ENCODE measurements around the gene ATP2B1.
"Not testable (repeated sequence)": the region's sequence is repeated elsewhere in the genome, so short reads cannot be mapped to it uniquely, and the experiment has no call there.

ATP2B1 gene

GRCh38 chr12:89708565-89709156, at the start of gene ATP2B1:
Gene ATP2B1, minus strand, starts transcription at chr12:89708838. Its CDS starts 52,952 bp downstream, at chr12:89655886.
- peak; percentile 84 for DNase-seq

- not testable (repeated sequence) for DNase-seq
Observed at GRCh38 chr12:89757987-89758386, 49.3 kb upstream of the ATP2B1 start.

GRCh38 chr12:89756585-89757398, 48.2 kb upstream of the ATP2B1 start:
- DNase-seq, result peak; percentile 16

- DNase-seq, result no peak
Observed at GRCh38 chr12:89756194-89756584, 47.6 kb upstream of the ATP2B1 start.

- no peak for DNase-seq
Observed at GRCh38 chr12:89753997-89754396, 45.4 kb upstream of the ATP2B1 start.

DNA sequence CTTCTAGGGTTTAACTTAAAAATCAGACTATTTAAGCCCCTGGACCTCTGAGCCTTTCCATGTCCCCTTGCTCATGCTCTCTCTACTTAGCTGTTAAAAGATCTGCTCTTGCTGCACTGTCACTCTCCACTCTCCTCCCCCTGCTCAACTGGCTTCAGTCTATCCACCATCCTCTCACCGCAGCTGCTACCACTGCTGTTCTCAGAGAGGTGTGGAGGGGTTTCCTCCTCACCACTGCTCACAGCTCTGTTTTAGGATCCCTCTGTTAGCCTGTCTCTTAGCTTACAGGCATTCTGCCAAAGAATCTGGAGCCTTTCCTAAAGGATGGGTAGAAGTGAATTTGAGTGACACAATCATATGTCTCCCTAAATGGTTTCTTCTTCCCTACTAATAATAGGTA, 43.7 kb upstream of the ATP2B1 start:
- DNase-seq, result no peak

- DNase-seq, result no peak
Observed at GRCh38 chr12:89750389-89751351, 42.0 kb upstream of the ATP2B1 start.

- no peak for DNase-seq
Observed at GRCh38 chr12:89748791-89749190, 40.2 kb upstream of the ATP2B1 start.

- DNase-seq, result no peak
Observed at GRCh38 chr12:89745286-89745685, 36.6 kb upstream of the ATP2B1 start.

GRCh38 chr12:89742337-89743022, 33.8 kb upstream of the ATP2B1 start:
- no peak for DNase-seq

DNA sequence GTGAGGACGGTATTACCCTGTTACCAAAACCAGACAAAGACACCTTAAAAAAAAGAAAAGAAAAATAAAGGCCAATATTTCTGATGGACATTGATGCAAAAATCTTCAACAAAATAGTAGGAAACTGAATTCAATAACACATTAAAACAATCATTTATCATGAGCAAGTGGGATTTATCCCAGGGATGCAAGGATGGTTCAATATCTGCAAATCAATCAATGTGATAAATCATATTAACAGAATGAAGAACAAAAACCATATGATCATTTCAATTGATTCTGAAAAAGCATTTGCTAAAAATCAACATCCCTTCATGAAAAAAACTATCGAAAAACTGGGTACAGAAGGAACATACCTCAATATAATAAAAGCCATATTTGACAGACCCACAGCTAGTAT, 32.3 kb upstream of the ATP2B1 start:
- no peak for DNase-seq

- DNase-seq, result no peak
Observed at GRCh38 chr12:89736995-89737394, 28.4 kb upstream of the ATP2B1 start.

DNA sequence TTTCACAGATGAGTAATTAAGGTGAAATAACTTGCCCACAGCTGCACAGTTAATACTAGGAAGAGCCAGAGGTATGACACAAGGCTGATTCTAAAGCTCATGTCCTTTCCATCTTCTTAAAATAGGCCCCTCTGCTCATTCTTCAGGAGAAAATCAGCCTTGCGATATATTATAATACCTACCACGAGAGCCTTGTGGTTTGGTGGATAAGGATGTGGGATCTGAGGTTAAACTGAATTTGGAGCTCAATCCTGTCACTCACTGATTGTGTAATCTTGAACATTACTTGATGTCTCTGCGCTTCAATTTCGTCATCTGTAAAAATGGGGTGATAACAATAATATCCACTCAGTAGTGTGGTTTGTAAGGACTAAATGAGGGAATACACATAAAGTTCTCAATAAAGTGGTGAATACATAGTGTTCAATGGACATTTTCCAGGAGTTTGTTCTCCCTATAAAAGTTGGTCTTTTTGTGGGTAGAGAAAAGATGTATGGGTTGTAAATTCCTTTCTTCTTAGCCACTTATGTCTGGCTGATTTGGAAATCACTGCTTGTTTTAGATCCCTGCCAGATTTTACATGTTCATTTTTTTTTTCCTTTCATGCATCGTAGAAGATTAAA, 25.1 kb upstream of the ATP2B1 start:
- DNase-seq, result no peak

DNA sequence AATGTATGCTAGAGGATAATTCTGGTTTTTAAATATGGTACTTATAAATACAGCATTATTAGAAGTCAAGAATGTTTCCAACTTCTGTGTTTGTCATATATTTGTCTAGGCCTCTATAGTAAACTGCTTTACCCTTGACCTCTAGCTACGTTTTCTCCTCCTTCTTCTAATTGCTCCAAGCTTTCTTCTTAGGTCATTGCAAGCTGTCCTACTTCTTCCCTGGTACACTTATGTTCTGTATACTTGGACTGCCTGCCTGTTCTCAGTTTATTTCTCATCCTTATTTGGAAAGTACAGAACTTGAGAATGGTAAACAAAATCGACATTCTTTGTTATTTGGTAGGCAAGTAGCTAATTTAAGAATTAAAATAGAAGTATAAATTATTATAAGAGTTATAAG, 23.9 kb upstream of the ATP2B1 start:
- DNase-seq, result no peak

DNA sequence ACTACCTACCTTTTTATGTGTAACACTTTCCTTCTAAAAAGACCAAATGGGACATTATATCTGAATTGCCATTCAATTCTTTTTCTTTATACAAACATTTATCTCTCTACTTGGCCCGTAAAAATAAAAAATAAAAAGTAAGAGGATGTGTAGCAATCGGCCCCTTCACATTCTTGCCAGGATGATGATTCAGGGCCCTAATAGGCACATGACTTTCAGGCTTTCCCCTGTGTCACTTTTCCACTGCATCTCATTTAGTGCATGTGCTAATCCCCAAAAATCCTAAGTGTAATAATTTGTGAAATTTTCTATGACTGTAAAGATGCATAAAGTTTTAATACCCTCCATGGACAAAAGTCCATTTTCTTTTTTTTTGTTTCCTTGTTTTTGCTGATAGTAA, 23.0 kb upstream of the ATP2B1 start:
- DNase-seq, result no peak

DNA sequence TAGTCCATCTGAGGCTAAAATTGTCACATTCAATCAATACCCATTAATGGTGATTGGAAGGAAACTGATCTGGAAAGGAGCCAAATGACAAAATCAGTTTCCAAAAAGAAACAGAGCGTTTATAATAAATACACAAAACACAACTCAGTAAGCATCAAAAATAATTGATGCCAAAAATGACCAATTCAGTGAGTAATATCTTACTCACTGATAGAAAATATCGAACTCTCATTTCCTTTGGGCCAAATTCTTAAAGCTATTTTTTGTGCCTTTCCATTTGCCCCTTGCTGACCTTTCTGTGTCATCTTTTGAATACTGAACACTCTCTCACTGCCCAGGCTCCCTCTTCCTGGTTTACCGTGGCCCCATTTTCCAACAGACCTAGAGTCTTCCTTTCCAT, 22.5 kb upstream of the ATP2B1 start:
- DNase-seq, result no peak

DNA sequence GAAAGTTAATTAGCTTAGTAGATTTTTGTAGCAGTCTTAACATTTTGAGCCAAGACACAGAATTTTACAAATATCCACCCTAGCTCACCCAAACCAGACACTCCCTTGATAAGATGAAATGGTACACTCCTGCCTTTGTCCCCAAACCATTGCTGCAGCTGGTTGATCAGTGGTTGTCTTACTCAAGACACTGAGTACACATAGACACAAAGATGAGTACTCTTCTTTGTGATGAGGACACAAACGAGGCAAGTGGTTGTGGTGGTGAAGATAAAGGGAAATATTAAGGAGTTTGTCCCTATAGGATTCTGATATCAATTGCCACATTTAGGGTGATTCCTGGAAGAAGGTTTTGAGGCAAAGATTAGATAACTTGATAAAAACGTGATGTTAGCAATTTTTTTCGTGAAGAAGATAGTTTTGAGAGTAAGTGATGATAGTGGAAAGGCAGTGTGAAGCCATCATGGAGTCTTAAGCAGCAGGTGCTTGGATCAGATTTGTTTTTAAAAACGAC, 21.4 kb upstream of the ATP2B1 start:
- DNase-seq, result no peak

- DNase-seq, result no peak
Observed at GRCh38 chr12:89723276-89723675, 14.6 kb upstream of the ATP2B1 start.

DNA sequence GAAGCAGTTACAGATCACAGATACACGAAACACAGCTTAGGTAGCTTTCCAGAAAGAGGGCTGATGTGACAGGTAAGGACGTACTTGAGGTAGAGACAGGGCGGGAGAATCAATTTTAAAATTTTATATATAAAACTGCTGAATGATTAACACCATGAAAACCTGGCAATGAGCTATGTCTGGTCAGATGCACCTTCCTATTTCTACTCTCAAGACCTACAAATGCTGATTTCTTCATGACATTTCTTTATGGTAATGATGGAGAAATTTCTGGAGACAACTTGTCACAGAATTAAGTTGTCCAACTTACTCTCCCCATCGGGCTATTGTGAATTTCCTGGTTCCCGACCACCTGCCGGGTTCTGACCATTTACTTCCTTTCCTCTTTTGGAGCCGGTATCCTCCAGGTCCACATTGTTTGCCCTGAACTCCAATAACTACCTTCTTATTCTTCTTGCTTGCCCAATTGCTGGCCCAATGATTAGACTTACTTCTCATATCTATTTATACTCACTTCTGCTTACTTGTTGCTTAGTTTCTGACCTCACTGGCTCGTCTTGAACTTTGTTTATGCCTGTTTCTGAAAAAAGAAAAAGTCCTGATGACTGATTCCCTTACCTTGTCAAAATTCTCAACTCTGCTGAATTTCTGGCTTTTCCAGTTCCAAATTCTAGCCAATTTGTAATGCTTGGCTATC, 12.8 kb upstream of the ATP2B1 start:
- no peak for DNase-seq

- no peak for DNase-seq
Observed at GRCh38 chr12:89717759-89718523, 9.3 kb upstream of the ATP2B1 start.

- DNase-seq, result no peak
Observed at GRCh38 chr12:89712706-89713105, 4.1 kb upstream of the ATP2B1 start.
